Keratinocyte (primary cell): ENCODE results near the gene CUX1. TPM values are rescaled to one million over a fixed set of nuclear protein-coding genes. Genes with fewer than 3 reads are reported as not detected.

Experiments
- DNase-seq: peaks from one replicate; pipeline ENCODE4 v3.0.0-alpha.2; 2011; ENCODE audit warnings: low read depth, missing footprints, low spot score
- FAIRE-seq: peaks from 2 replicates; lab custom pipeline; 2011; peaks lifted over from hg19 to GRCh38; lab: Jason Lieb, UNC
- H2AFZ ChIP-seq: 2 replicates; pipeline ENCODE4 v1.6.0; 2012; ENCODE audit warnings: low read length, control low read depth, inconsistent platforms; ENCODE audit not compliant: control insufficient read depth
- H3K27ac ChIP-seq: 2 replicates; pipeline ENCODE4 v1.5.1; 2011; ENCODE audit warnings: low read length; ENCODE audit not compliant: control insufficient read depth, insufficient read depth
- H3K27me3 ChIP-seq: 3 replicates; pipeline ENCODE4 v1.6.0; 2011; ENCODE audit warnings: low read length; ENCODE audit not compliant: control insufficient read depth, insufficient read depth; ENCODE audit errors: extremely low read depth
- H3K36me3 ChIP-seq, 2 experiments: 2 replicates in 1 of 2; 3 replicates in 1 of 2; pipeline ENCODE4 v1.5.1; 2011; ENCODE audit warnings: low read length in 2 of 2, mild to moderate bottlenecking in 1 of 2; ENCODE audit not compliant: control insufficient read depth in 2 of 2, insufficient read depth in 2 of 2; ENCODE audit errors: extremely low read depth in 1 of 2
- H3K4me1 ChIP-seq: 3 replicates; pipeline ENCODE4 v1.5.1; 2011; ENCODE audit warnings: low read length; ENCODE audit not compliant: control insufficient read depth, insufficient read depth; ENCODE audit errors: extremely low read depth
- H3K4me2 ChIP-seq: 3 replicates; pipeline ENCODE4 v1.6.0; 2011; ENCODE audit warnings: low read depth, low read length; ENCODE audit not compliant: control insufficient read depth, insufficient read depth; ENCODE audit errors: extremely low read depth
- H3K4me3 ChIP-seq, 3 experiments: fragments of 200-600 bp in 1 of 3; sonication (generic) in 1 of 3; 2 replicates in 2 of 3; 3 replicates in 1 of 3; pipeline ENCODE4 v1.5.1; 2011 to 2016; ENCODE audit warnings: low read length in 3 of 3, mild to moderate bottlenecking in 3 of 3, control low read depth in 2 of 3, inconsistent platforms in 1 of 3, low read depth in 1 of 3, mixed read lengths in 1 of 3, mixed run types in 1 of 3, moderate library complexity in 1 of 3; ENCODE audit not compliant: control insufficient read depth in 2 of 3, insufficient read depth in 2 of 3; ENCODE audit errors: extremely low read depth in 1 of 3
- H3K79me2 ChIP-seq: 2 replicates; pipeline ENCODE4 v1.6.0; 2012; ENCODE audit warnings: low read length; ENCODE audit not compliant: control insufficient read depth, insufficient read depth
- H3K9ac ChIP-seq: 3 replicates; pipeline ENCODE4 v1.6.0; 2011; ENCODE audit warnings: low read length; ENCODE audit not compliant: control insufficient read depth, insufficient read depth; ENCODE audit errors: extremely low read depth
- H3K9me1 ChIP-seq: 3 replicates; pipeline ENCODE4 v1.6.0; 2011; ENCODE audit warnings: low read length; ENCODE audit not compliant: control insufficient read depth, insufficient read depth; ENCODE audit errors: extremely low read depth
- H3K9me3 ChIP-seq: 2 replicates; pipeline ENCODE4 v1.5.1; 2012; ENCODE audit warnings: low read depth, low read length; ENCODE audit not compliant: control insufficient read depth
- H4K20me1 ChIP-seq: 3 replicates; pipeline ENCODE4 v1.6.0; 2011; ENCODE audit warnings: low read length; ENCODE audit not compliant: control insufficient read depth, insufficient read depth; ENCODE audit errors: extremely low read depth
- EZH2 ChIP-seq: IDR thresholded peaks from one replicate; pipeline ENCODE4 v1.6.1; 2012; ENCODE audit warnings: inconsistent platforms, mild to moderate bottlenecking, low read length, moderate library complexity
- dilution Hi-C: fragments of 300-500 bp; cut with MboI; formaldehyde crosslinking; loops from one replicate; pipeline ENCODE4 v1.7.0; 2020; ENCODE audit warnings: low sequenced_read_pairs; ENCODE audit not compliant: extremely low pct_ligation_motif_present
- polyA plus RNA-seq, 5 experiments: library from polyadenylated mRNA; depleted of rRNA in 3 of 5; stranded (reverse) in 3 of 5; stranded (forward) in 1 of 5; unstranded in 1 of 5; fragments of >200 nt; gene quantifications; 1 replicate in 1 of 5; 2 replicates in 3 of 5; 3 replicates in 1 of 5; pipeline versions ENCODE4 v1.2.1 to v1.2.3, GENCODE V29; 2011 to 2012; ENCODE audit warnings: missing spikeins in 2 of 5, low read depth in 1 of 5, low replicate concordance in 1 of 5
- TF ChIP-seq, protein P1 (sequence below), 3 experiments: IDR thresholded peaks in 1 of 3; conservative IDR thresholded peaks in 1 of 3; optimal IDR thresholded peaks in 1 of 3; 2 replicates in 2 of 3; 3 replicates in 1 of 3; pipeline versions ENCODE3 to v1.5.1; 2011; ENCODE audit warnings: low read length in 3 of 3, mild to moderate bottlenecking in 3 of 3, moderate library complexity in 2 of 3, control low read depth in 1 of 3, inconsistent platforms in 1 of 3; ENCODE audit not compliant: insufficient read depth in 2 of 3; ENCODE audit errors: extremely low read depth in 1 of 3

CUX1 gene
- polyA plus RNA-seq, 1 donor (not counting 4 experiments of a cell fraction or from before 2014, with no cell fraction given): 18.3 TPM

GRCh38 chr7:101782896-101783295 is 34.5 kb upstream of the CUX1 start:
- Histone ChIP-seq H3K27ac (no peak overlapping the region), H3K4me2 (no peak overlapping the region), H3K9me3 (no peaks in the 10 kb centered on the region), H3K4me1 (no peaks in the 10 kb centered on the region), H4K20me1 (no peaks in the 10 kb centered on the region), H3K9ac (no peak overlapping the region), H3K4me3 (no peak overlapping the region), H3K36me3 (no peaks in the 10 kb centered on the region), H3K79me2 (no peaks in the 10 kb centered on the region), H3K9me1 (no peaks in the 10 kb centered on the region), H3K27me3 (peaks cover 5% of the 10 kb centered on the region), H2AFZ (no peak overlapping the region)
- dilution Hi-C loops: no loop called here
- no peak for DNase-seq
- FAIRE-seq: no peak
- TF ChIP-seq, protein P1, sequence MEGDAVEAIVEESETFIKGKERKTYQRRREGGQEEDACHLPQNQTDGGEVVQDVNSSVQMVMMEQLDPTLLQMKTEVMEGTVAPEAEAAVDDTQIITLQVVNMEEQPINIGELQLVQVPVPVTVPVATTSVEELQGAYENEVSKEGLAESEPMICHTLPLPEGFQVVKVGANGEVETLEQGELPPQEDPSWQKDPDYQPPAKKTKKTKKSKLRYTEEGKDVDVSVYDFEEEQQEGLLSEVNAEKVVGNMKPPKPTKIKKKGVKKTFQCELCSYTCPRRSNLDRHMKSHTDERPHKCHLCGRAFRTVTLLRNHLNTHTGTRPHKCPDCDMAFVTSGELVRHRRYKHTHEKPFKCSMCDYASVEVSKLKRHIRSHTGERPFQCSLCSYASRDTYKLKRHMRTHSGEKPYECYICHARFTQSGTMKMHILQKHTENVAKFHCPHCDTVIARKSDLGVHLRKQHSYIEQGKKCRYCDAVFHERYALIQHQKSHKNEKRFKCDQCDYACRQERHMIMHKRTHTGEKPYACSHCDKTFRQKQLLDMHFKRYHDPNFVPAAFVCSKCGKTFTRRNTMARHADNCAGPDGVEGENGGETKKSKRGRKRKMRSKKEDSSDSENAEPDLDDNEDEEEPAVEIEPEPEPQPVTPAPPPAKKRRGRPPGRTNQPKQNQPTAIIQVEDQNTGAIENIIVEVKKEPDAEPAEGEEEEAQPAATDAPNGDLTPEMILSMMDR (optimal IDR thresholded peaks at IDR 0.05 in 1 of 3, IDR thresholded peaks at IDR 0.05 in 1 of 3, conservative IDR thresholded peaks at IDR 0.05 in 1 of 3; ENCODE audit: extremely low read depth in 1 of 3, insufficient read depth in 2 of 3, low read length in 3 of 3): no peak
- TF ChIP-seq EZH2: no peak

GRCh38 chr7:101783381-101784181 is 33.8 kb upstream of the CUX1 start:
- peaks cover 5% of the 10 kb centered on the region for H3K27me3 ChIP-seq
- no peaks in the 10 kb centered on the region for H3K4me1 ChIP-seq
- no peak overlapping the region for H3K4me2 ChIP-seq
- no peak for TF ChIP-seq EZH2
- TF ChIP-seq, protein P1 (optimal IDR thresholded peaks at IDR 0.05 in 1 of 3, IDR thresholded peaks at IDR 0.05 in 1 of 3, conservative IDR thresholded peaks at IDR 0.05 in 1 of 3; ENCODE audit: extremely low read depth in 1 of 3, insufficient read depth in 2 of 3, low read length in 3 of 3): no peak
- no peaks in the 10 kb centered on the region for H3K36me3 ChIP-seq
- no peak overlapping the region for H3K27ac ChIP-seq
- H3K4me3 ChIP-seq: no peak overlapping the region
- DNase-seq: no peak
- H2AFZ ChIP-seq: no peak overlapping the region
- no peaks in the 10 kb centered on the region for H3K9me1 ChIP-seq
- H4K20me1 ChIP-seq: no peaks in the 10 kb centered on the region
- dilution Hi-C loops: no loop called here
- H3K79me2 ChIP-seq: no peaks in the 10 kb centered on the region
- no peaks in the 10 kb centered on the region for H3K9me3 ChIP-seq
- H3K9ac ChIP-seq: no peak overlapping the region
- no peak for FAIRE-seq
